UCSD-AML1 (cell line): ENCODE data around the gene RTP3.
A peak's percentile ranks its signal among the peaks of the same experiment; 100 is the strongest.

Experiments used
- DNase-seq: peaks from one replicate; lab custom pipeline; 2025; ENCODE audit not compliant: unreplicated experiment; lab: John Stamatoyannopoulos, UW

The RTP3 gene

GRCh38 chr3:46497556-46498265 is at the start of gene RTP3:
TSS of gene RTP3 (plus strand) at chr3:46497976. CDS start at chr3:46498063, 87 bp downstream.
- DNase-seq = no peak

- DNase-seq = no peak
Observed at GRCh38 chr3:46448721-46449120, 49.1 kb upstream of the RTP3 start.

- no peak for DNase-seq
Observed at GRCh38 chr3:46449755-46450552, 47.8 kb upstream of the RTP3 start.

- DNase-seq = no peak
Observed at GRCh38 chr3:46453526-46454208, 44.1 kb upstream of the RTP3 start.

- DNase-seq = no peak
Observed at GRCh38 chr3:46454209-46454595, 43.6 kb upstream of the RTP3 start.

- no peak for DNase-seq
Observed at GRCh38 chr3:46454606-46455005, 43.2 kb upstream of the RTP3 start.

- DNase-seq = no peak
Observed at GRCh38 chr3:46455231-46456115, 42.3 kb upstream of the RTP3 start.

- DNase-seq = no peak
Observed at GRCh38 chr3:46456118-46456517, 41.7 kb upstream of the RTP3 start.

GRCh38 chr3:46460051-46460450 is 37.7 kb upstream of the RTP3 start:
- DNase-seq = no peak

GRCh38 chr3:46462111-46462510 is 35.7 kb upstream of the RTP3 start:
- no peak for DNase-seq

- DNase-seq = no peak
Observed at GRCh38 chr3:46462511-46462910, 35.3 kb upstream of the RTP3 start.

- peak; percentile 33 for DNase-seq
Observed at GRCh38 chr3:46463120-46463867, 34.5 kb upstream of the RTP3 start.

GRCh38 chr3:46463868-46464241 is 33.9 kb upstream of the RTP3 start:
- no peak for DNase-seq

- no peak for DNase-seq
Observed at GRCh38 chr3:46464326-46465195, 33.2 kb upstream of the RTP3 start, which contains the start of gene LTF. TSS of gene LTF (minus strand) at chr3:46464905. CDS start at chr3:46464867, 38 bp downstream.

GRCh38 chr3:46465196-46465520 is 32.6 kb upstream of the RTP3 start:
- no peak for DNase-seq

- no peak for DNase-seq
Observed at GRCh38 chr3:46466273-46466672, 31.5 kb upstream of the RTP3 start.

- no peak for DNase-seq
Observed at GRCh38 chr3:46466871-46467403, 30.8 kb upstream of the RTP3 start.

- DNase-seq = no peak
Observed at GRCh38 chr3:46467562-46467961, 30.2 kb upstream of the RTP3 start.
